ENCODE measurements around the gene GIT2. TPM values are rescaled to one million over a fixed set of nuclear protein-coding genes. Genes with fewer than 3 reads are reported as not detected.
"Not testable (repeated sequence)": the region's sequence is repeated elsewhere in the genome, so short reads cannot be mapped to it uniquely, and the experiment has no call there.

GIT2 gene
- total and polyA plus RNA-seq, 12 donors = 24.3 to 80.9 (median 56.0) TPM

DNA sequence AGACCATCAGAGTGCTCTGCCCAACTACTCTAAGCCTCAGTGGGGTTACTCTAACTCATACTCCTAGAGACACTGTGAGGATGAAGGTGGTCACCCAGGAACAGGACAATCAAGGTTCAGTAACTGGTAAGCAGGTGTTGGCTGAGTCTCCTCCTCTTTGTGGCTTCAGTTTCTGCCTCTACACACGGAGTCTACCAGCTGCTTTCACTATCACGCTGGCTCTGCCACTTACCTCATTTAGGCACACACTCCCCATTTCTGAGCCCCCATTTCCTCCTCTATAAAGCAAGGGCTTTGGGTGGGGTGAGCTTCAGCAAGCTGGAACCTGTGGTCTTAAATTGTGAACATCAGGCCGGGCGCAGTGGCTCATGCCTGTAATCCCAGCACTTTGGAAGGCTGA lies 103.4 kb downstream of the GIT2 start:
- intact Hi-C loops (cut with DNase I) = no loop called here

DNA sequence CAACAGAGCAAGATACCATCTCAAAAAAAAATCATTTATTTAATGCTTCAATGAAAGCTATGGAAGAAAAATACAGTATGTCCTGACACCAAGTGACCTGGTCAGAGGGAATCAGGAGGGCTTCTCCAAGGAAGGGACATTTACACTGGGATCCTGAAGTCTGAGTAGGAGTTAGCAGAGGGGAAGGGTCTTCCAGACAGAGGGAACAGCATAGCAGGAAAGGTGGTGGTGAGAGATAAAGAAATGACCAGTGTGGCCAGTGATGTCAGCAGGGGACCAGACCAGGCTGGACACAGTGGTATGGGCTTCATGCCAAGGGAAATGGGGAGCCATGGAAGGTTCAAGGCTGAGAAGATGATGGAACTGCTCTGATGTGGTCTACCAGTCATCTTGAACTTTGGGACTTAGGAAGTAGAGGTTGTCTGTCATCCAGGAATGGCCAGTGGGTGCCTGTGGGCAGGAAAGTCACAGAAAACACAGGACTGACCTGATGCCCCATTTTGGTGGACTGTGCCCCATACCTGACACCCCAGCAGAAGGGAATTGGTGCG lies 103.9 kb downstream of the GIT2 start:
- DNase-seq = no peak
- H3K4me3 ChIP-seq = no peak overlapping the region
- 90 to 100% (median 98%) methylated on average over 1 of the region's 1 CpG for WGBS, 4 donors
- no peaks in the 10 kb centered on the region for H3K36me3 ChIP-seq (replicated peaks in 1 of 2)
- H3K9me3 ChIP-seq (replicated peaks in 1 of 3) = no peaks in the 10 kb centered on the region
- TF ChIP-seq POLR2A (IDR thresholded peaks at IDR 0.05) = no peak
- TF ChIP-seq CTCF (IDR thresholded peaks at IDR 0.05) = no peak
- no peak overlapping the region for H3K27ac ChIP-seq
- peaks cover 0 to 6% of the 10 kb centered on the region in 2 donors for H3K4me1 ChIP-seq (replicated peaks in 1 of 2)
- H3K27me3 ChIP-seq = no peaks in the 10 kb centered on the region
- intact Hi-C loops (cut with DNase I) = no loop called here

More for the DNA sequence above, 103.4 kb downstream of the GIT2 start:
- no peak overlapping the region for H3K27ac ChIP-seq
- no peaks in the 10 kb centered on the region for H3K36me3 ChIP-seq (replicated peaks in 1 of 2)
- H3K4me3 ChIP-seq = no peak overlapping the region
- 64 to 77% (median 71%) methylated on average over 3 to 4 of the region's 4 CpGs for WGBS, 4 donors
- no peaks in the 10 kb centered on the region for H3K9me3 ChIP-seq (replicated peaks in 1 of 3)
- TF ChIP-seq POLR2A (IDR thresholded peaks at IDR 0.05) (no peak), CTCF (IDR thresholded peaks at IDR 0.05) (no peak)
- DNase-seq = no peak
- peaks cover 0 to 6% of the 10 kb centered on the region in 2 donors for H3K4me1 ChIP-seq (replicated peaks in 1 of 2)
- no peaks in the 10 kb centered on the region for H3K27me3 ChIP-seq

DNA sequence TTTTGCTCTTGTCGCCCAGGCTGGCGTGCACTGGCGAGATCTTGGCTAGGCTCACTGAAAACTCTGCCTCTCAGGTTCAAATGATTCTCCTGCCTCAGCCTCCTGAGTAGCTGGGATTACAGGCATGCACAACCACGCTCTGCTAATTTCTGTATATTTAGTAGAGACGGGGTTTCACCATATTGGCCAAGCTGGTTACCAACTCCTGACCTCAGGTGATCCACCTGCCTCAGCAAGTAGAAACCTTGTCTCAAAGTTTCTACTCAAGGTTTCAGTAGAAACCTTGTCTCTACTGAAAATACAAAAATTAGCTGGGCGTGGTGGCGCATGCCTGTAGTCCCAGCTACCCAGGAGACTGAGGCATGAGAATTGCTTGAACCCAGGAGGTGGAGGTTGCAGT lies 104.4 kb downstream of the GIT2 start:
- intact Hi-C loops (cut with DNase I); H3K4me1 ChIP-seq (replicated peaks in 1 of 2); H3K4me3 ChIP-seq; H3K27ac ChIP-seq; H3K9me3 ChIP-seq (replicated peaks in 1 of 3); DNase-seq; H3K36me3 ChIP-seq (replicated peaks in 1 of 2); H3K27me3 ChIP-seq: not testable (repeated sequence)
- 83 to 92% (median 85%) methylated on average over 7 of the region's 7 CpGs for WGBS, 4 donors

- H3K27me3 ChIP-seq = no peaks in the 10 kb centered on the region
- no peaks in the 10 kb centered on the region for H3K36me3 ChIP-seq (replicated peaks in 1 of 2)
- no peak overlapping the region for H3K4me3 ChIP-seq
- TF ChIP-seq CTCF (IDR thresholded peaks at IDR 0.05) = no peak
- no peak for TF ChIP-seq POLR2A (IDR thresholded peaks at IDR 0.05)
- H3K4me1 ChIP-seq (replicated peaks in 1 of 2) = peaks cover 0 to 6% of the 10 kb centered on the region in 2 donors
- intact Hi-C loops (cut with DNase I) = no loop called here
- WGBS, 4 donors = 70 to 78% (median 73%) methylated on average over 13 of the region's 13 CpGs
- DNase-seq = no peak
- H3K9me3 ChIP-seq (replicated peaks in 1 of 3) = no peaks in the 10 kb centered on the region
- H3K27ac ChIP-seq = no peak overlapping the region
Observed at GRCh38 chr12:109890620-109891170, 105.5 kb downstream of the GIT2 start.

Measured in adrenal gland (tissue), 12 donors.